ENCODE data around the gene TNFRSF1A. TPM values are rescaled to one million over a fixed set of nuclear protein-coding genes. Genes with fewer than 3 reads are reported as not detected.

Gene TNFRSF1A
- total RNA-seq, 2 experiments from 2014 or later, result 16.3 to 19.2 TPM

DNA sequence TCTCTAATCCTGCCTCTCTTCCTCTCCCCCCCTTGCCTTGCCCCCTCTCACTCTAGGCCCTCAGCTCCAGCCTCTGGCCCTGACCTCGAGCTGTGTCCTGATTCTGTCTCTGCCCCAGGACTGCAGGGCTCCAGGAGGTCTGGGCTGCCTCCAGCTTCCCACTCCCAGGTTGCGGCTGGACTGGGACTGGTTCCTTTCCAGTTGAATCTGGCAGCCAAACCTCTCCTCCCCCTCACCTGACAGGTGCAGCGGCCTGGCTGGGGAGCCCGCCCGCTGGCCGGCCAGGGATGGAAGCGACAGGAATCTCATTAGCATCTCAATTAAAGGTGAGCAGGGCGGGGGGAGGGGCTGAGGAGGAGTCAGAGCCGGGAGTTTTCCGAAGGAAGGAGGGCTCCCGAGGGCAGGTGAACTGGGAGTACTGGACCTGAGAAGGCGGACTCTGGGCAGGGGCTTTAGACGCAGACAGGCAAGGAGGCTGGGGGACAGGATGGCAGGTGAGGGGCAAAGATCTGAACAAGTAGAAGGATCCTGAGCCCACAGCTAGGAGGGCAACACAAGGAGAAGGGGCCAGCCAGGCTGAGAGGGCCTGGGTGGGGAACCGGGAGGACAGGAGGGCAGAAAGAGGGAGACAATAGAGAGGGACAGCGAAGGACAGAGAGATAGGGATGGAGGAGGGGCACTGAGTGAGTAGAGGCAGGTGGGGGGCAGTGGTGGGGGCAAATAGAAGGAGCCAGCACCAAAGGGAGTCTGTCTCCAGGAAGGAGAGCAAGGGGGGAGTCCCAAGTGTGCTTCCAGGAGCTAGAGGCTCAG, 33.6 kb upstream of the TNFRSF1A start, which contains the start of gene SCNN1A:
TSS of gene SCNN1A (minus strand) at position 295 of the 810 bp plus-strand sequence. CDS start 780 bp downstream, outside the sequence.
- no peaks in the 10 kb centered on the region for H3K27me3 ChIP-seq (ENCODE audit: control insufficient read depth in 1 of 2, insufficient read depth in 2 of 2, low read length in 2 of 2)
- Mint-ChIP-seq H3K9me3 (no peaks in the 10 kb centered on the region), H3K27ac (peak within 1 kb of the TSS; percentile 58), H3K36me3 (ENCODE audit: low read depth) (no peaks in the 10 kb centered on the region), H3K4me3 (peak within 1 kb of the TSS; percentile 60), H3K4me1 (ENCODE audit: low read depth) (peaks cover 35% of the 10 kb centered on the region), H3K27me3 (no peaks in the 10 kb centered on the region)
- H3K4me1 ChIP-seq (ENCODE audit: insufficient read depth, low read length), result peaks cover 51% of the 10 kb centered on the region
- no peak for DNase-seq
- no peaks in the 10 kb centered on the region for H3K36me3 ChIP-seq (ENCODE audit: insufficient read depth, low read length)
- ATAC-seq (ENCODE audit: poor library complexity), result no peak
- no peaks in the 10 kb centered on the region for H3K9me3 ChIP-seq (ENCODE audit: control insufficient read depth in 1 of 2, insufficient read depth in 1 of 2, low read length in 2 of 2)
- H3K4me3 ChIP-seq (ENCODE audit: low read length), result no peak within 1 kb of the TSS
- POLR2A ChIA-PET, result no interaction called here
- no peak for TF ChIP-seq CTCF (IDR thresholded peaks at IDR 0.05)
- H3K27ac ChIP-seq (ENCODE audit: low read depth in 1 of 2, low read length in 2 of 2), result no peak within 1 kb of the TSS
- CTCF ChIA-PET, result no interaction called here
- intact Hi-C loops (cut with DNase I, micrococcal nuclease), result loop anchor here in 1 of 2 experiments (5.0 kb wide), 1 partner anchor 37 kb away; no protein-coding TSS in a partner anchor

GRCh38 chr12:6374786-6375160, 32.9 kb upstream of the TNFRSF1A start:
- DNase-seq, result no peak
- no peak for ATAC-seq (ENCODE audit: poor library complexity)
- Mint-ChIP-seq H3K4me3 (no peak overlapping the region), H3K36me3 (ENCODE audit: low read depth) (no peaks in the 10 kb centered on the region), H3K27ac (no peak overlapping the region), H3K4me1 (ENCODE audit: low read depth) (peaks cover 35% of the 10 kb centered on the region), H3K27me3 (no peaks in the 10 kb centered on the region), H3K9me3 (no peaks in the 10 kb centered on the region)
- no peaks in the 10 kb centered on the region for H3K36me3 ChIP-seq (ENCODE audit: insufficient read depth, low read length)
- TF ChIP-seq CTCF (IDR thresholded peaks at IDR 0.05), result no peak
- ChIA-PET CTCF (interaction anchor here (0.5 kb wide), 1 partner anchor 15 kb away, joined by 5 read pairs; no protein-coding TSS in a partner anchor), POLR2A (interaction anchor here (0.8 kb wide), 1 partner anchor 38 kb away, joined by 3 read pairs; no protein-coding TSS in a partner anchor)
- intact Hi-C loops (cut with DNase I, micrococcal nuclease), result loop anchor here in 1 of 2 experiments (5.0 kb wide), 1 partner anchor 38 kb away; no protein-coding TSS in a partner anchor
- H3K27ac ChIP-seq (ENCODE audit: low read depth in 1 of 2, low read length in 2 of 2), result no peak overlapping the region
- H3K9me3 ChIP-seq (ENCODE audit: control insufficient read depth in 1 of 2, insufficient read depth in 1 of 2, low read length in 2 of 2), result no peaks in the 10 kb centered on the region
- peaks cover 51% of the 10 kb centered on the region for H3K4me1 ChIP-seq (ENCODE audit: insufficient read depth, low read length)
- H3K27me3 ChIP-seq (ENCODE audit: control insufficient read depth in 1 of 2, insufficient read depth in 2 of 2, low read length in 2 of 2), result no peaks in the 10 kb centered on the region
- no peak overlapping the region for H3K4me3 ChIP-seq (ENCODE audit: low read length)

GRCh38 chr12:6374028-6374785, 32.3 kb upstream of the TNFRSF1A start:
- no peaks in the 10 kb centered on the region for H3K9me3 Mint-ChIP-seq
- Histone ChIP-seq H3K4me3 (ENCODE audit: low read length) (no peak overlapping the region), H3K27me3 (ENCODE audit: control insufficient read depth in 1 of 2, insufficient read depth in 2 of 2, low read length in 2 of 2) (no peaks in the 10 kb centered on the region), H3K9me3 (ENCODE audit: control insufficient read depth in 1 of 2, insufficient read depth in 1 of 2, low read length in 2 of 2) (no peaks in the 10 kb centered on the region), H3K27ac (ENCODE audit: low read depth in 1 of 2, low read length in 2 of 2) (no peak overlapping the region), H3K36me3 (ENCODE audit: insufficient read depth, low read length) (no peaks in the 10 kb centered on the region), H3K4me1 (ENCODE audit: insufficient read depth, low read length) (peaks cover 52% of the 10 kb centered on the region)
- ChIA-PET CTCF (interaction anchor here (0.5 kb wide), 1 partner anchor 15 kb away, joined by 5 read pairs; no protein-coding TSS in a partner anchor), POLR2A (interaction anchor here (0.8 kb wide), 1 partner anchor 37 kb away, joined by 3 read pairs; no protein-coding TSS in a partner anchor)
- DNase-seq (no peak), ATAC-seq (ENCODE audit: poor library complexity) (no peak)
- H3K4me3 Mint-ChIP-seq, result no peak overlapping the region
- H3K27ac Mint-ChIP-seq, result no peak overlapping the region
- H3K27me3 Mint-ChIP-seq, result no peaks in the 10 kb centered on the region
- no peaks in the 10 kb centered on the region for H3K36me3 Mint-ChIP-seq (ENCODE audit: low read depth)
- peaks cover 35% of the 10 kb centered on the region for H3K4me1 Mint-ChIP-seq (ENCODE audit: low read depth)
- intact Hi-C loops (cut with DNase I, micrococcal nuclease), result no loop called here
- TF ChIP-seq CTCF (IDR thresholded peaks at IDR 0.05), result no peak
